Right lobe of liver (tissue), 6 donors: ENCODE data around the gene SUGCT. TPM values are rescaled to one million over a fixed set of nuclear protein-coding genes. Genes with fewer than 3 reads are reported as not detected.
"Not testable (repeated sequence)": the region's sequence is repeated elsewhere in the genome, so short reads cannot be mapped to it uniquely, and the experiment has no call there.

ENCODE experiments used
- ATAC-seq, 4 donors: fragments of 200-7000 bp; cut with Tn5 transposase; one replicate each; pipeline ENCODE4 v1.9.1; 2020; ENCODE audit warnings: mild to moderate bottlenecking in 4 of 4, moderate library complexity in 4 of 4
- DNase-seq, 3 donors: peaks; one replicate each; pipeline ENCODE4 v3.0.0-alpha.2; 2020
- H3K27ac ChIP-seq, 3 donors: fragments of 200-600 bp; one replicate each; pipeline ENCODE4 v1.8.0; 2022
- H3K27me3 ChIP-seq, 2 donors: fragments of 200-600 bp; one replicate each; pipeline ENCODE4 v1.8.0; 2022
- H3K36me3 ChIP-seq, 4 donors: fragments of 200-600 bp; sonication (generic) in 1 of 4; one replicate each; pipeline versions ENCODE4 v1.5.1 to v1.8.0; 2017 to 2022; ENCODE audit warnings: control low read depth in 1 of 4
- H3K4me1 ChIP-seq, 4 donors: fragments of 200-600 bp; sonication (generic) in 1 of 4; one replicate each; pipeline versions ENCODE4 v1.5.1 to v1.8.0; 2017 to 2022; ENCODE audit warnings: control low read depth in 1 of 4
- H3K4me3 ChIP-seq, 3 donors: fragments of 200-600 bp; one replicate each; pipeline ENCODE4 v1.8.0; 2022
- H3K9me3 ChIP-seq, 4 donors: fragments of 200-600 bp; sonication (generic) in 1 of 4; one replicate each; pipeline versions ENCODE4 v1.5.1 to v1.8.0; 2017 to 2022; ENCODE audit warnings: control low read depth in 1 of 4
- POLR2A ChIP-seq: fragments of 450-650 bp; IDR thresholded peaks from one replicate; pipeline ENCODE4 v1.6.1; 2017; ENCODE audit warnings: antibody characterized with exemption, mild to moderate bottlenecking
- WGBS: methylation state at CpG from one replicate; pipeline ENCODE4 v1.1.6; 2018; ENCODE audit warnings: low coverage, low lambda C conversion rate; ENCODE audit not compliant: insufficient coverage; ENCODE audit errors: missing lambda C conversion rate; 5-methylcytosine and 5-hydroxymethylcytosine counted together
- intact Hi-C, 2 donors: fragments of 100-400 bp; cut with DNase I; formaldehyde crosslinking; loops; one replicate each; pipeline versions ENCODE4 v1.11.2 to v1.14.1; 2022
- total RNA-seq, 6 experiments: library from RNA; depleted of rRNA in 2 of 6; stranded (reverse); fragments of >200 nt in 2 of 6; fragmentation: NEBNext Ultra II Directional in 3 of 6; extraction: Animal tissue kit (Norgen Biotek cat#: 25700) in 3 of 6; gene quantifications; one replicate each; pipeline versions ENCODE4 v1.1.0 to v1.2.4, GENCODE V29; 2016 to 2023
- TF ChIP-seq, protein P1 (sequence below), 4 donors: fragments of 200-600 bp in 3 of 4; fragments of 450-650 bp in 1 of 4; IDR thresholded peaks; one replicate each; pipeline versions ENCODE4 v1.5.1 to v1.8.0; 2016 to 2022; ENCODE audit warnings: antibody characterized with exemption in 4 of 4, mild to moderate bottlenecking in 2 of 4
- donor health status: DM: no; HTN: yes; CAD: no.
- donor health status: DM: no; HTN: no; CAD: no.
- donor health status: DM: no; HTN: no; CAD: no.
- donor health status: DM: no; HTN: yes; CAD: no.
- donor health status: DM: no; HTN: yes; CAD: no.

Gene SUGCT
- total RNA-seq, 6 experiments from 2014 or later: 10.1 to 21.0 (median 14.2) TPM

DNA sequence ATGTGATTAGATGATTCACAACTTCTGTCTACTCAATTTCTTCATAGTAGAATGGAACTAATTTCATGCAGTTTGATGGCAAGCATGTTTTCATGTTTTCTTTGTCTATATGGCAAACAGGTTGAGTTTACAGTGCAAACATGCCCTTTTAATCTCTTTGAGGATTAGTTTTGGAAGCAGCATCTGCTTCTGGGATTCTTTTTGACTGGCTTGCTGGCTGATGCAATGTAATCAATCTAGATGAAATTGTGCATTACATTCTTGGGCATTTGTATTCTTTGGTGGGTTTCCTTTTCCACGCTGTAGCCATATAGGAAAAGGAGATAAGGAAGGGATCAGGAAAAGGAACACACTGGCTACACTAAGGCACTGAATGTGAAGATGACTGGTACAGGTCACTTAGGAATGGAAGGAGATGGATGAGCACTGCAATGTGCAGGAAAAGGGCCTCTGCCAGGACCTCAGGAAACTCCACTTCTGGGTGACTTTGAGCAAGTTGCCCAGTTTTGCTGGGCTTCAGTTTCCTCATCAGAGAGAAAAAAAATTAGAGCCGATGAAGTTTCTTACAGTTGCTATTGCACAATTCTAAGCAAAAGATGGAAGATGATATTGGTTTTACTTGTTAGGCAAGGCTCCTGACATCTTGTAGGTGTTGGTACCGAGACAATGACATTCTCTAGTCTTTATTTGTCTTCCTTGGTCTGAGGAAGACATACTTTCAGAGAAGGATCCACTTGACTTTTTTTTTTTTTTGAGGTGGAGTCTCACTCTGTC, 269.1 kb downstream of the SUGCT start:
- intact Hi-C loops: no loop called here
- WGBS: 47% methylated on average over 3 of the region's 3 CpGs
- TF ChIP-seq, protein P1, sequence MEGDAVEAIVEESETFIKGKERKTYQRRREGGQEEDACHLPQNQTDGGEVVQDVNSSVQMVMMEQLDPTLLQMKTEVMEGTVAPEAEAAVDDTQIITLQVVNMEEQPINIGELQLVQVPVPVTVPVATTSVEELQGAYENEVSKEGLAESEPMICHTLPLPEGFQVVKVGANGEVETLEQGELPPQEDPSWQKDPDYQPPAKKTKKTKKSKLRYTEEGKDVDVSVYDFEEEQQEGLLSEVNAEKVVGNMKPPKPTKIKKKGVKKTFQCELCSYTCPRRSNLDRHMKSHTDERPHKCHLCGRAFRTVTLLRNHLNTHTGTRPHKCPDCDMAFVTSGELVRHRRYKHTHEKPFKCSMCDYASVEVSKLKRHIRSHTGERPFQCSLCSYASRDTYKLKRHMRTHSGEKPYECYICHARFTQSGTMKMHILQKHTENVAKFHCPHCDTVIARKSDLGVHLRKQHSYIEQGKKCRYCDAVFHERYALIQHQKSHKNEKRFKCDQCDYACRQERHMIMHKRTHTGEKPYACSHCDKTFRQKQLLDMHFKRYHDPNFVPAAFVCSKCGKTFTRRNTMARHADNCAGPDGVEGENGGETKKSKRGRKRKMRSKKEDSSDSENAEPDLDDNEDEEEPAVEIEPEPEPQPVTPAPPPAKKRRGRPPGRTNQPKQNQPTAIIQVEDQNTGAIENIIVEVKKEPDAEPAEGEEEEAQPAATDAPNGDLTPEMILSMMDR (IDR thresholded peaks at IDR 0.05): no peak
- TF ChIP-seq POLR2A: no peak
- Histone ChIP-seq H3K36me3 (no peaks in the 10 kb centered on the region), H3K27me3 (no peaks in the 10 kb centered on the region), H3K27ac (peak overlapping the region; percentile 15 to 56 (median 44)), H3K4me1 (peaks cover 0 to 21% (median 6%) of the 10 kb centered on the region in 4 donors), H3K4me3 (peak overlapping the region in 1 of 3 donors; percentile 9), H3K9me3 (no peaks in the 10 kb centered on the region)
- ATAC-seq (peak; percentile 90 to 95 (median 91)), DNase-seq (no peak)

DNA sequence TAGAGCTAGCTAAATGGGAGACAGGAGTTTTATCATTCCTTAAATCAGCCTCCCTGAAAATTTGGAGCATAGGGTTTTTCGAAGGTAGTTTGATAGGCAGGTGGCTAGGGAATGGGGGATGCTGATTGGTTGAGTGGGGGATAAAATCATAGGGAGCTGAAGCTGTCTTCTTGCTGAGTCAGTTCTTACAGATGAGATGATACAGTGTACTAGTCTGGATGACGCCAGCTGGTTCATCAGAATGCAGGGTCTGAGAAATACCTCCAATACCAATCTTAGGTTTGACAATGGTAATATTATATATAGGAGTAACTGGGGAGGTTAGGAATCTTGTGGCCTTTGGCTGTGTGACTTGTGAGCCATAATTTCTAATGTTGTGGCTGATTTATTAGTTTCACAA, 271.2 kb downstream of the SUGCT start:
- H3K27me3 ChIP-seq: no peaks in the 10 kb centered on the region
- 90% methylated on average over 2 of the region's 2 CpGs for WGBS
- intact Hi-C loops: no loop called here
- no peak for TF ChIP-seq POLR2A
- TF ChIP-seq, protein P1 (IDR thresholded peaks at IDR 0.05): no peak
- H3K4me1 ChIP-seq: peaks cover 0 to 21% (median 6%) of the 10 kb centered on the region in 4 donors
- H3K9me3 ChIP-seq: no peaks in the 10 kb centered on the region
- no peak overlapping the region for H3K27ac ChIP-seq
- DNase-seq (no peak), ATAC-seq (no peak)
- H3K36me3 ChIP-seq: no peaks in the 10 kb centered on the region
- H3K4me3 ChIP-seq: no peak overlapping the region

DNA sequence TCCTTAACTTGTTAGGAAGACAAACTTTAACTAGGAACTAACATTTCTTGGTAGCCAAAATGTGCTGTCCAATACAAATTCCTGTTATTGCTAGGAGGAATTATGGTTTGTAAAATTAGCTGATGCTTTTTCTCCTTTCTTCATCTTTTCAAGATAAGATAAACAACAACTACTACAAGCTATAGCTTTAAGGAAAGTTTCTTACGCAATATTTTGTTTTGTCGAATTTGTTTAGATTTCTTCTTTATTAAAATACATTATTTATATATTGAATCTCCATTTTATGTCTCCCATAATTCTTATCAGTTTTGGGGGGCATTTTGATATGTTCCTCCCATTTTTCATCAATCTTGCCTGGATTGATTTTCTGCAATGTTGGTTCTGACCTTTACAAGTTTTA, 277.5 kb downstream of the SUGCT start:
- Histone ChIP-seq H3K27me3 (no peaks in the 10 kb centered on the region), H3K36me3 (no peaks in the 10 kb centered on the region), H3K4me3 (no peak overlapping the region), H3K9me3 (no peaks in the 10 kb centered on the region), H3K27ac (no peak overlapping the region), H3K4me1 (peaks cover 0 to 3% (median 0%) of the 10 kb centered on the region in 4 donors)
- DNase-seq (no peak), ATAC-seq (no peak)
- intact Hi-C loops: no loop called here
- TF ChIP-seq, protein P1 (IDR thresholded peaks at IDR 0.05): no peak
- 75% methylated on average over 2 of the region's 2 CpGs for WGBS

DNA sequence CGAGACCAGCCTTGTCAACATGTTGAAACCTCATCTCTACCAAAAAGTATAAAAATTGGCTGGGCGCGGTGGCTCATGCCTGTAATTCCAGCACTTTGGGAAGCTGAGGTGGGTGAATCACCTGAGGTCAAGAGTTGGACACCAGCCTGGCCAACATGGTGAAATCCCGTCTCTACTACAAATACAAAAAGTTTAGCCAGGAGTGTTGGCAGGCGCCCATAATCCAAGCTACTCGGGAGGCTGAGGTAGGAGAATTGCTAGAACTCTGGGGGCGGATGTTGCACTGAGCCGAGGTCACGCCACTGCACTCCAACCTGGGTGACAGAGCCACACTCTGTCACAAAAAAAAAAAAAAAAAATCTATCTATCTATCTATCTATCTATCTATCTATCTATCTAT, 279.9 kb downstream of the SUGCT start:
- H3K9me3 ChIP-seq, intact Hi-C loops, H3K27ac ChIP-seq, H3K36me3 ChIP-seq, H3K4me3 ChIP-seq, H3K27me3 ChIP-seq: not testable (repeated sequence)
- ATAC-seq: peak; percentile 78 to 96 (median 90)
- peaks cover 0 to 13% (median 6%) of the 10 kb centered on the region in 4 donors for H3K4me1 ChIP-seq
- WGBS: 33% methylated on average over 8 of the region's 9 CpGs
- peak; percentile 86 to 92 (median 86) for DNase-seq

DNA sequence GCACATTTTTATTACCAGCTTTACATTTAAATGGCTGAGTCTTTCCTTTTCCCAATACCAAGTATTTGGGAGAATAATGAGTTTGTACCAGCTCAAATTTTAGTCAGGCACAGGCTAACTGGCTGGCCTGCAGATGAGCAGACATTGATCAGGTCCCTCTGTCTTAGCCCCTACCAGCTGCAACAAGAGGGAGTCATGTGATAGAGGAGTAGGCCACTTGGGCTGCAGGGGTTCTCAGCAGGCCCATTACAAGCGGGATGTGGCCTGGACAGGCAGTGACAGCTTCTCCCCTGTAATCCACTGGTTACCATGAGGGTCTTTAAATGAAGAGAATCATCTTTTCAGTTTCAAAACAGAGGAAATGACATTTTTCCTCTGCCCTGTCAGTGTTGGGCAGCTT, 283.6 kb downstream of the SUGCT start:
- Histone ChIP-seq H3K27me3 (no peaks in the 10 kb centered on the region), H3K4me1 (peaks cover 0 to 14% (median 6%) of the 10 kb centered on the region in 4 donors), H3K36me3 (no peaks in the 10 kb centered on the region), H3K27ac (no peak overlapping the region), H3K9me3 (peaks cover 0 to 2% (median 0%) of the 10 kb centered on the region in 4 donors), H3K4me3 (no peak overlapping the region)
- ATAC-seq: peak in 2 of 4 donors; percentile 11 to 26
- TF ChIP-seq POLR2A: no peak
- TF ChIP-seq, protein P1 (IDR thresholded peaks at IDR 0.05): no peak
- 80% methylated on average over 1 of the region's 1 CpG for WGBS
- no peak for DNase-seq
- intact Hi-C loops: no loop called here
